Coronary artery (tissue), 2 donors: ENCODE results near the gene PLCL1.

Source experiments
- DNase-seq: peaks from one replicate; pipeline ENCODE4 v3.0.0-alpha.2; 2017; ENCODE audit warnings: low spot score
- H3K27ac ChIP-seq, 2 donors: fragments of 200-600 bp; sonication (generic); one replicate each; pipeline ENCODE4 v1.5.1; 2016 to 2019
- H3K4me3 ChIP-seq: fragments of 200-600 bp; sonication (generic); 2 replicates; pipeline ENCODE4 v1.5.1; 2016; ENCODE audit warnings: mild to moderate bottlenecking, moderate library complexity
- CTCF ChIP-seq: fragments of 200-600 bp; sonication (generic); IDR thresholded peaks from one replicate; pipeline ENCODE4 v1.5.1; 2019; ENCODE audit warnings: antibody characterized with exemption

The PLCL1 gene

GRCh38 chr2:198143156-198143555 lies 338.8 kb downstream of the PLCL1 start:
- no peak for TF ChIP-seq CTCF
- no peak for DNase-seq
- Histone ChIP-seq H3K27ac (no peak overlapping the region), H3K4me3 (no peak overlapping the region)

GRCh38 chr2:198143793-198144192 lies 339.4 kb downstream of the PLCL1 start:
- DNase-seq, result no peak
- Histone ChIP-seq H3K27ac (no peak overlapping the region), H3K4me3 (no peak overlapping the region)
- no peak for TF ChIP-seq CTCF

GRCh38 chr2:198144660-198145059 lies 340.3 kb downstream of the PLCL1 start:
- Histone ChIP-seq H3K4me3 (no peak overlapping the region), H3K27ac (no peak overlapping the region)
- DNase-seq, result no peak
- TF ChIP-seq CTCF, result no peak

- DNase-seq, result no peak
- Histone ChIP-seq H3K4me3 (no peak overlapping the region), H3K27ac (no peak overlapping the region)
- no peak for TF ChIP-seq CTCF
These were observed 342.1 kb downstream of the PLCL1 start for GRCh38 chr2:198146346-198146940.

- H3K4me3 ChIP-seq, result no peak overlapping the region
- no peak overlapping the region for H3K27ac ChIP-seq
- no peak for DNase-seq
- no peak for TF ChIP-seq CTCF
These were observed 352.9 kb downstream of the PLCL1 start for GRCh38 chr2:198157314-198157713.

- Histone ChIP-seq H3K27ac (no peak overlapping the region), H3K4me3 (no peak overlapping the region)
- DNase-seq, result no peak
- no peak for TF ChIP-seq CTCF
These were observed 356.8 kb downstream of the PLCL1 start for GRCh38 chr2:198161151-198161550.

GRCh38 chr2:198162276-198162675 lies 357.9 kb downstream of the PLCL1 start:
- no peak for DNase-seq
- no peak for TF ChIP-seq CTCF
- no peak overlapping the region for H3K4me3 ChIP-seq
- no peak overlapping the region for H3K27ac ChIP-seq
